Measurements from ENCODE around the gene TRAPPC3L.
"Not testable (repeated sequence)": the region's sequence is repeated elsewhere in the genome, so short reads cannot be mapped to it uniquely, and the experiment has no call there.

TRAPPC3L gene

DNA sequence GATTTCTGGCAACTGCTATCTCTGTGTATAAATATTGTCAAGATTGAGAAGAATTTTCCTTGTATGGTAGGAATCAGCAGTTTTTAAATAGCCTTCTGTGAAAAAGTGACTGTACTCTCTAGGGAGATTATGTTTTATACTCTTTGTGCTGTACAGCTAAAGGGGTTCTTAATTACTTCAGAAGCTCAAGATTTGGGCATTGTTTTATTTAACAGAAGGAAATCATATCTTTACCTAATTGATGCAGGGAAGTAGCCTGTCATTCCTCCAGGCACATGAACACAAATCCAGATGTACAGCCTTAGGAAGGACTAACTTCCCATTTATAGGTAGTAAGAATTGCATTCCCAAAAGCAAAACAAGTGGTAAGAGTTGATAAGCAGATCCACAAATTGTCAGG is 32.8 kb downstream of the TRAPPC3L start:
- DNase-seq, result no peak

DNA sequence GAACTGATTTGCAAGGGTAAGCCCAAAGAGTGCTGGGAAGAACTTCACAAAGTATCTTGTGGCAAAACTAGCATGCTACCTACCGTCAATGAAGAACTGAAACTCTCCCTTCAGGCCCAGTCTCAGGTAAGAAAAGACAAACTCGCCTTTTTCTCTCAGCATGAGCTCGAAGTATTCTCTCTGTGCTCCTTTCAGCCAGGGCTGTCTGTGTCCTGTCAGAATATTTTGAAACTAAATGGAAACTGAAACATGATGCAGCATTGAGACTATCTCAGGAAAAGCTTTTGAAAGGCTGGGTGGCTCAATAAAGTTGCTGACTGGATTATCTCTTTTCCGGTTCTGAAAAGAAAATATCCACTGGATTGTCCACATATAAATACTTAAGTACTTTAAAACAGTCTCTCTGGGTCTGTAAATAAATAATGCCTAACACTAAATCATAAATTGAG is 33.3 kb downstream of the TRAPPC3L start:
- no peak for DNase-seq

- DNase-seq, result no peak
Observed at GRCh38 chr6:116511424-116512110, 33.9 kb downstream of the TRAPPC3L start, which contains the start of gene CALHM5. Gene CALHM5 (plus strand): TSS chr6:116511639. CDS start chr6:116511697, 58 bp downstream.

- no peak for DNase-seq
Observed at GRCh38 chr6:116508527-116508926, 37.0 kb downstream of the TRAPPC3L start.

DNA sequence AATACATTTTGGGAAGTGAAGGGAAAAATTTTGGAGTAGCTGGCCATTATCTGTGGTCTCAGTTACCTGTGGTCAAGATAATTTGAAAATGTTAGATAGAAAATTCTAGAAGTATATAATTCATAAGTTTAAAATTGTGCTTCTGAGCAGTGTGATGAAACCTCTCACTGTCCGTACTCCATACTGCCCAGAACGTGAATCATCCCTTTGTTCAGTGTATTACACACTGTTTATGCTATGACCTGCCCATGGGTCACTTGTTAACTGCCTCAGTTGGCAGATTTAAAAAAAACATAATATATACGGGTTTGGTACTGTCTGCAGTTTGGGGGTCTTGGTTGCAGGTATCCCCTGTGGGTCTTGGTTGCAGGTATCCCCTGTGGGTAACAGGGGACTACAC is 38.2 kb downstream of the TRAPPC3L start:
- DNase-seq, result no peak

DNA sequence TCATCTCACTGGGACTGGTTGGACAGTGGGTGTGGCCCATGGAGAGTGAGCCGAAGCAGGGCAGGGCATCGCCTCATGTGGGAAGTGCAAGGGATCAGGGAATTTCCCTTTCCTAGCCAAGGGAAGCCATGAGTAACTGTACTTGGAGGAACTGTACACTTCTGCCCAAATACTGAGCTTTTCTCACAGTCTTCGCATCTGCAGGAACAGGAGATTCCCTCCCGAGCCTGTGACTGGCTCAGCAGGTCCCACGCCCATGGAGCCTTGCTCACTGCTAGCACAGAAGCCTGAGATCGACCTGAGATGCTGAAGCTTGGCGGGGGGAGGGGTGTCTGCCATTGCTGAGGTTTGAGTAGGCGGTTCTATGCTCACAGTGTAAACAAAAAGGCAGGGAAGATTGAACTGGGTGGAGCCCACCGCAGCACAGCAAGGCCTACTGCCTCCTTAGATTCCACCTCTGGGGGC is 44.5 kb downstream of the TRAPPC3L start:
- DNase-seq, result no peak

DNA sequence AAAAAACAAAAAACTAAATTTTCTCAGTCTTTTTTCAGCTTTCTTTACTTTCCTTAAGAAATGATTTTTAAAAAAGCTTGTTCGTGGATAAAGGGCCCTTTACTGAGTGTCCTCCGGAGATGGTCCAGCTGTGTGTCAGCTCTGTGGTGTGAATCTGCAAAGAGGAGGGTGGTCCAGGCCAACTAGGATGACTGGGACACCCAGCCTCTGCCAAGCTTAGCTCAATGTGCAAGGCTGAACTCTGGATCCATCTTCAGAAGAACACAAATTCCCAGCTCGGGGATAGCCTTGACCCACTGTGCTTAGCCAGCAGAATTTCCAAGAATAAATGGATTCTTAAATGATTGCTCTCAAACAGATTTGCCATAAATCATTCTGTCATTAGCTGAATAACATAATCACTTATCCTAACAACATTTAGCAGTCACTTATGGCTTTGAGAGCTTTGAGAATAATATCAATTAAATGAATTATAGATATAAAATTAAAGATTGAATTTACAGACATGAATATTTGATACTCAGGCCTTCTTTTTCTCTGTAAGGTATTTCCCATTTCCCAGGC is 48.3 kb downstream of the TRAPPC3L start:
- DNase-seq, result no peak

GRCh38 chr6:116495161-116495560 is 50.3 kb downstream of the TRAPPC3L start:
- not testable (repeated sequence) for DNase-seq

DNA sequence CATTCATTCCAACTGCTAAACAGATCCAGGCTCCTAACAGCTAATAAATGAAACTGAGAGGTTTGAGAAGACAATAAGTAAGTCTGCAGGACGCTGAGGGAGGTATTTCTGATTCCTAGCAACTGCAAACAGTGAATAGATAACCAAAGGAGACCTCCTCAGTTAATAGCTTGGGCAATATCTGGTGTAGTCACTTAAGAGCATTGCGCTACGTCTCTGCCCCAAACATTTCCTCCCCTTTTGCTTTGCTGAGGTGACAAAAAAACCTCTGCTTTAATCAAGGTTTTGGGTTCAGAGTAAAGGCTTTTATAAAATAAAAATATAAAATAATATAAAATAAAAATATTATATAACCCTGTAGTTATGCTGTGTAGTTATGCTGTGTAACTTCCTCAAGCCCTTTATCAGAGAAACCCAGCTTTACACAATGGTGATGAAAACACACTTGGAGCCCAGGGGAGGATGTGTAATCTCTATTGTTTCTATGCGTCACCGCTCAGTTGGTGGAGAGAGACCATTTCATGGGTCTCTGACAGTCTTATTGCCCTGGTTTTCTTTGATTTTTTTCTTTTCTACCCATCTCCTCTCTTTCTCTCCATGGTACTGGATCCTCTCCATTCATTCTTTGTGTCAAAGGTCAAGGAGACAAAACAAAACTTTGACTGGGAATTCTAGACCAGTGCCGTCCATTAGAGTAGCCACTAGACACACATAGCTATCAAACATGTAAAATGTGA is 53.0 kb downstream of the TRAPPC3L start:
- no peak for DNase-seq

DNA sequence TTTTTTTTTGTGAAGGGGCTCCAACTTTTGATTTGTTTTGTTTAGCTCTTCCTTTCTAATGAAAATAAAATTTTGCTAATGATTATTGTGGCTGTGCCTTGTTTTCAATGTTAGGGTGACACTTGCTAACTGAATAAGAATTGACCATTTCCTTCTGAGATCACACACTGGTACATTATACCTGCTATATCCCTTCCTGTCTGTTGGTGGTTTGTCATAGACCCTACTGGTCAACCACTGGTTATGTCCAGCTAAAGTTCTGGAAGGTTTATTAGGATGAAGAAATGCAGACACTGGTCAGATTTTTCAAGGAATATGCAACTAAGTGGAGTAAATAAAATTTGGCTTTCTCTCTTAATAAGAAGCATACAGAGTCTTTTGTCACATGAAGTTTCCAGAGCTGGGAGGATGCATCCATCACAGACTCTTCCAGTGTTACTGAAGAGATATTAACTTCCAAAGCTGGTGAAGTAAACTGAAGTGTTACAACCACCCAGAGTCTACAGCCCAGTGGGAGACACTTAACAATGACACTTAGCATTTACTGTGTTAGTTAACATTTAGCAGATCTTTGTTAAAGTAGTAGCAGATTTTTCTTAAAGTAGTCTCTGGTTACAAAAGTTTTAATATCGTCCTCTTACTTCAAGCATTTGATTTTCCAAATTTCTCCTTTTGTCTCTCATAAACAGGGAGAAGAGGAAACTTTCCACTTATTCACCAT is 53.7 kb downstream of the TRAPPC3L start:
- DNase-seq, result no peak

DNA sequence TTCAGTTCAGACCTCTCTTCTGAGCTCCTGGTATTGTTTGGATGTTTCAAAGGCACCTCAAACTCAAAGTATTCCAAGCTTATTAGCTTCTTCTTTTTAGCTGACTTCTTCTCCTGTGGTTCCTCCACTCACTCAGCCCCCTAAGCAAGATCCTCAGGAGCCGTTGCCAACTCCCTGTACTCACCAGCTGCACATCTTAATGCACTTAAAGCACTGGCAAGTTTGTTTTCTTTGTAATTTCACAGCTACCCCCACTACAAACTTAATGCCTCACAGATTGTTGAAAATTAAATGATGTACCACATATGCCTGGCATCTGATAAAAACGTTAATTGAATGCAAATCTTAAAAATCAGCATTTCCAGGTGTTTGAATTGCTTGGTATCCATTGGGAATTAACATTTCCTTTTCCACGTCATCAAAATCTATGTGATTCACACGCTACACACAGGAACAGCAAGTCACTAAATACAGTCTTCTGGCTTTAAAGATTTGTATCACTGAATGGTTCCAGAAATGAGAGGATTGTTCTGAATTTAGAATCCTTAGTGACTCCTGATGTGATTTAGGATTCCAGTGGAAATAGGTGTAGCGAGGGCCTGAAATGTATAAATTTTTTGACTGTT is 59.8 kb downstream of the TRAPPC3L start:
- peak; percentile 58 for DNase-seq

DNA sequence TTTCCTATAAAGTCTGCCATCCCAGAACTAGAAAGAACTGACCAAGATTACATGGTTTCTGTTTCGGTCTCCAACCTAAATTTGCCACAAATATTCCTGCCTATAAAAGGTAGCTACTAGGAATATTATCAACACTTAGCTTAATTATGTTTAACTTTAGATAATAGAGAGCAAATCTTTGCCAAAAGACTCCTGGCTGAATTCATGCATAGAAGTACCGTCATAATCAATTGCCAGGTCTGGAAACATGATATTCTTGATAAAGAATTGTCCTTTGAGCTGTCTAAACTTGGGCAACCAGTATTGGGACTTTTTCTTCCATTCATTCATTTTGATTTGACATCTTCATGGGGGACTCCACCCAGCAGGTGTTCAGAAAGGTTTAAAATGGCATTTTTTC is 61.9 kb downstream of the TRAPPC3L start:
- DNase-seq, result no peak

DNA sequence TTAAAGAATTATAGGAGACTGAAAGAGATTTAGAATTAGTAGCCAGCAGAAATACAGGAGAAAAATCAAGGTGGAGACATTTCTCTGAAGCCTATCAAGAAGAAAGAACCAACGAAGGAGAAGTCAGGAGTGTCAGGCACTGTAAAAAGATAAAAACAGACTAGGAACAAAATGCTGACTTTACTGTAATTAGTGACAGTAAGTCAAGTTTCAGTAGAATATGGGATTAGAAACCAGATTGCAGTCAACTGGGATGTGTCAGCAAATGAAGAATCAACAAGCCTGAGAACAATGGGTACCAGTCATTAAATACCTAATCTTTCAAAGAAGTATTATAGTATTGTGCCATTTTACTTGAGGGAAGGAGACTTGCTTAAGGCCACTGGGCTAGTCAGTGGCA is 62.7 kb downstream of the TRAPPC3L start:
- DNase-seq, result no peak

DNA sequence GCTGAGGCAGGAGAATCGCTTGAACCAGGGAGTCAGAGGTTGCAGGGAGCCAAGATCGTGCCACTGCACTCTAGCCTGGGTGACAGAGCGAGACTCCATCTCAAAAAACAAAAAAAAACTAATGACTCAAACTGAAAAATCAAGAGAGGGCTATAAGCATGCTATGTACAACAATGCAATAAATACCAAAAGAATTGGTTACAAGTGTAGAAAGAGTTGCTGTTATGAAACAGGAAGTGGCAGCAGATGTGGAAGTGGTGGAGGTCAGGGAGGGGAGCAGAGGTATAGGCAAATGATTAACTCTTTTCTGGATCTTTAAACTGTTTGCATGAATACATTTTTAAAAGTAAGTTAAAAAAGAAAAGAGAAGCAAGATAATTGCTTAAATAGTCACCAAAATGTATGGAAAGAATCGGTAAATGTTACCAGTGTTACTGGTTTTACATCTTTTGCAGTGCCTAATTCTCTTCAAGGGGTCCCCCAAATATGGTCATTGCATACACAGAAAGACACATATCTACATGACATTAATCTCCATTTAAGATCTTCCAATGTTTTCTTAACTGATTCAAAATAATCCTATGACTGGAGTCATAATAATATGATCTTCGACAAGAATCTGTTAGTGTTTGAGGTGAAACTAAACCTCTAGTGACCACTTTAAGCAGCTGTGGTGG is 69.3 kb downstream of the TRAPPC3L start:
- DNase-seq, result no peak

GRCh38 chr6:116475141-116475540 is 70.3 kb downstream of the TRAPPC3L start:
- no peak for DNase-seq

DNA sequence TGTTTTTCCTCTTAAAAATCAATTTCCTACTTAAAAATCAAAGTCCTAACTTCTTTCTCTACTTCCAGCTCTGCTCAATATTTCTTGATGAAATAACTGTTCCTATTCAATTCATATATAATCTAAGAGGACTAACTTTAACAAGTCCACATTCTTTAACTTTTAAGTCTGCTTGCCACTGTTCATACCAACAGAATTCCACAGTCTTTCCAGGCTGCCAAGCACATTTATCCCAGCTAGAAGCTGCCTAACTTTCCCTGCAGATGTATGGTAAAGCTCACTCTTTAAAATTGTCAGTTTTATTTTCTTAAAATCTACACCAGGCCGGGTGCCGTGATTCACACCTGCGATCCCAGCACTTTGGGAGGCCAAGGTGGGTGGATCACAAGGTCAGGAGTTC is 72.8 kb downstream of the TRAPPC3L start:
- DNase-seq, result no peak

DNA sequence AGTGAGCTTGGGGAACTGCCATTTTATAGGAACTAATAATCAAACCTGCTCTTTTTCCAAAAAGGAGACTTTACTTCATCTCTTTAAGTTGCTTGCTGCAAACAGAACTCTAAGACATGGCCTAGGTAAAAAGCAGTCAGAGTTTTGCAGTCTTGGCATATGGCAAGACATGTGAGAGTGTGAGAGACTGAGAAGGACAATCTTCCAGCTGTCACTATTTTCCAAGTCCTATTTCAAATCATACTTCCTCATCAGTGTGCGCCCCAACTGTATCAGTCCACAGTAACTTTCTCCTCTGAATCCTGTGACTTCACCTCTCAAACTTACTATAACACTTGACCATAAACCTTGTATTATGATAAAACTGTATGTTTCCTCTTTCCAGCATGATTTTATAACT is 74.0 kb downstream of the TRAPPC3L start:
- DNase-seq, result no peak

GRCh38 chr6:116468293-116468692 is 77.2 kb downstream of the TRAPPC3L start:
- DNase-seq, result no peak

DNA sequence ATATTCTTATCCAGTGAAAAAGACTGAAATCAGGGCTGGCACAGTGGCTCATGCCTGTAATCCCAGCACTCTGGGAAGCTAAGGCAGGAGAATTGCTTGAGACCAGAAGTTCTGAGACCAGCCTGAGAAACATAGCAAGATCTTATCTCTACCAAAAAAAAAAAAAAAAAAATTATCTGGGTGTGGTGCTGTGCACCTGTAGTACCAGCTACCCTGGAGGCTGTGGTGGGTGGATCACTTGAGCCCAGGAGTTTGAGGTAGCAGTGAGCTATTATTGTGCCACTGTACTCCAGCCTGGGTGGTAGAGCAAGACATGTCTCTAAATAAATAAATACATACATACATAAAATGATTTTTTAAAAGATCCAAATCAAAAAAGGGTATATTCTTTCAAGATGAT is 78.0 kb downstream of the TRAPPC3L start:
- no peak for DNase-seq

- no peak for DNase-seq
Observed at GRCh38 chr6:116467096-116467495, 78.4 kb downstream of the TRAPPC3L start.

- DNase-seq, result peak; percentile 49
Observed at GRCh38 chr6:116465246-116465645, 80.2 kb downstream of the TRAPPC3L start.

DNA sequence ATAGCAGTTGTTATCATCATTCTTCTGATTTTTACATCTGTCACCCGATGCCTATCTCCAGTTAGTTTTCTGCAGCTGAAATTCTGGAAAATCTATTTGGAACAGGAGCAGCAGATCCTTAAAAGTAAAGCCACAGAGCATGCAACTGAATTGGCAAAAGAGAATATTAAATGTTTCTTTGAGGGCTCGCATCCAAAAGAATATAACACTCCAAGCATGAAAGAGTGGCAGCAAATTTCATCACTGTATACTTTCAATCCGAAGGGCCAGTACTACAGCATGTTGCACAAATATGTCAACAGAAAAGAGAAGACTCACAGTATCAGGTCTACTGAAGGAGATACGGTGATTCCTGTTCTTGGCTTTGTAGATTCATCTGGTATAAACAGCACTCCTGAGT is 82.2 kb downstream of the TRAPPC3L start:
- peak; percentile 52 for DNase-seq

All from DMS79 treated with DMSO at 0.1 percent for 48 hours (cell line).